ENCODE data around the gene USP24.
A peak's percentile ranks its signal among the peaks of the same experiment; 100 is the strongest.

The USP24 gene

GRCh38 chr1:55073187-55073916 is 141.8 kb downstream of the USP24 start:
- H3K27ac ChIP-seq (ENCODE audit: low read length): no peak overlapping the region
- DNase-seq (ENCODE audit: low read depth, low spot score): no peak

GRCh38 chr1:55071477-55071876 is 143.7 kb downstream of the USP24 start:
- no peaks in the 10 kb centered on the region for H3K27me3 ChIP-seq (ENCODE audit: control insufficient read depth, insufficient read depth, low read length)
- peaks cover 13% of the 10 kb centered on the region for H3K36me3 ChIP-seq (ENCODE audit: control insufficient read depth, insufficient read depth, low read length)
- peak; percentile 64 for DNase-seq (ENCODE audit: low read depth, low spot score)
- H3K9me3 ChIP-seq (ENCODE audit: control insufficient read depth, insufficient read depth, low read length): no peaks in the 10 kb centered on the region
- WGBS (ENCODE audit: insufficient coverage, insufficient read length): no CpG with 5 or more reads among the region's 8 CpGs
- H3K4me1 ChIP-seq (ENCODE audit: control insufficient read depth, insufficient read depth, low read length): peaks cover 1% of the 10 kb centered on the region; the same call in 1 of the 2 replicates
- no peak overlapping the region for H3K4me3 ChIP-seq (ENCODE audit: low read length)
- H3K27ac ChIP-seq (ENCODE audit: low read length): no peak overlapping the region

More at GRCh38 chr1:55073187-55073916, 141.8 kb downstream of the USP24 start:
- Histone ChIP-seq H3K4me1 (ENCODE audit: control insufficient read depth, insufficient read depth, low read length) (peaks cover 1% of the 10 kb centered on the region; the same call in 1 of the 2 replicates), H3K36me3 (ENCODE audit: control insufficient read depth, insufficient read depth, low read length) (peaks cover 7% of the 10 kb centered on the region; the same call in 1 of the 2 replicates), H3K9me3 (ENCODE audit: control insufficient read depth, insufficient read depth, low read length) (no peaks in the 10 kb centered on the region), H3K27me3 (ENCODE audit: control insufficient read depth, insufficient read depth, low read length) (no peaks in the 10 kb centered on the region), H3K4me3 (ENCODE audit: low read length) (no peak overlapping the region)
- no CpG with 5 or more reads among the region's 3 CpGs for WGBS (ENCODE audit: insufficient coverage, insufficient read length)

GRCh38 chr1:55070293-55071164 is 144.6 kb downstream of the USP24 start:
- Histone ChIP-seq H3K36me3 (ENCODE audit: control insufficient read depth, insufficient read depth, low read length) (peaks cover 13% of the 10 kb centered on the region), H3K4me3 (ENCODE audit: low read length) (no peak overlapping the region), H3K27ac (ENCODE audit: low read length) (no peak overlapping the region), H3K4me1 (ENCODE audit: control insufficient read depth, insufficient read depth, low read length) (peaks cover 1% of the 10 kb centered on the region; the same call in 1 of the 2 replicates), H3K9me3 (ENCODE audit: control insufficient read depth, insufficient read depth, low read length) (no peaks in the 10 kb centered on the region), H3K27me3 (ENCODE audit: control insufficient read depth, insufficient read depth, low read length) (no peaks in the 10 kb centered on the region)
- no peak for DNase-seq (ENCODE audit: low read depth, low spot score)
- 100% methylated on average over 2 of the region's 17 CpGs for WGBS (ENCODE audit: insufficient coverage, insufficient read length)

- WGBS (ENCODE audit: insufficient coverage, insufficient read length): no CpG with 5 or more reads among the region's 7 CpGs
- DNase-seq (ENCODE audit: low read depth, low spot score): no peak
- Histone ChIP-seq H3K36me3 (ENCODE audit: control insufficient read depth, insufficient read depth, low read length) (peaks cover 15% of the 10 kb centered on the region), H3K27ac (ENCODE audit: low read length) (no peak overlapping the region), H3K4me3 (ENCODE audit: low read length) (no peak overlapping the region), H3K4me1 (ENCODE audit: control insufficient read depth, insufficient read depth, low read length) (peaks cover 1% of the 10 kb centered on the region; the same call in 1 of the 2 replicates), H3K27me3 (ENCODE audit: control insufficient read depth, insufficient read depth, low read length) (no peaks in the 10 kb centered on the region), H3K9me3 (ENCODE audit: control insufficient read depth, insufficient read depth, low read length) (no peaks in the 10 kb centered on the region)
Measured at GRCh38 chr1:55069280-55069679, 145.9 kb downstream of the USP24 start.

- no peak overlapping the region for H3K27ac ChIP-seq (ENCODE audit: low read length)
- no peaks in the 10 kb centered on the region for H3K9me3 ChIP-seq (ENCODE audit: control insufficient read depth, insufficient read depth, low read length)
- H3K4me1 ChIP-seq (ENCODE audit: control insufficient read depth, insufficient read depth, low read length): peaks cover 1% of the 10 kb centered on the region; the same call in 1 of the 2 replicates
- peaks cover 22% of the 10 kb centered on the region for H3K36me3 ChIP-seq (ENCODE audit: control insufficient read depth, insufficient read depth, low read length)
- H3K4me3 ChIP-seq (ENCODE audit: low read length): no peak overlapping the region
- no peaks in the 10 kb centered on the region for H3K27me3 ChIP-seq (ENCODE audit: control insufficient read depth, insufficient read depth, low read length)
- no CpG with 5 or more reads among the region's 9 CpGs for WGBS (ENCODE audit: insufficient coverage, insufficient read length)
- no peak for DNase-seq (ENCODE audit: low read depth, low spot score)
Measured at GRCh38 chr1:55068638-55069037, 146.5 kb downstream of the USP24 start.

- Histone ChIP-seq H3K9me3 (ENCODE audit: control insufficient read depth, insufficient read depth, low read length) (no peaks in the 10 kb centered on the region), H3K36me3 (ENCODE audit: control insufficient read depth, insufficient read depth, low read length) (peaks cover 23% of the 10 kb centered on the region), H3K27ac (ENCODE audit: low read length) (no peak overlapping the region), H3K4me1 (ENCODE audit: control insufficient read depth, insufficient read depth, low read length) (peaks cover 1% of the 10 kb centered on the region; the same call in 1 of the 2 replicates), H3K4me3 (ENCODE audit: low read length) (no peak overlapping the region), H3K27me3 (ENCODE audit: control insufficient read depth, insufficient read depth, low read length) (no peaks in the 10 kb centered on the region)
- no peak for DNase-seq (ENCODE audit: low read depth, low spot score)
- WGBS (ENCODE audit: insufficient coverage, insufficient read length): no CpG with 5 or more reads among the region's 1 CpG
Measured at GRCh38 chr1:55067914-55068313, 147.2 kb downstream of the USP24 start.

- H3K27me3 ChIP-seq (ENCODE audit: control insufficient read depth, insufficient read depth, low read length): no peaks in the 10 kb centered on the region
- H3K4me1 ChIP-seq (ENCODE audit: control insufficient read depth, insufficient read depth, low read length): peaks cover 1% of the 10 kb centered on the region; the same call in 1 of the 2 replicates
- no peak overlapping the region for H3K27ac ChIP-seq (ENCODE audit: low read length)
- H3K9me3 ChIP-seq (ENCODE audit: control insufficient read depth, insufficient read depth, low read length): no peaks in the 10 kb centered on the region
- H3K36me3 ChIP-seq (ENCODE audit: control insufficient read depth, insufficient read depth, low read length): peaks cover 23% of the 10 kb centered on the region
- no peak overlapping the region for H3K4me3 ChIP-seq (ENCODE audit: low read length)
- DNase-seq (ENCODE audit: low read depth, low spot score): no peak
- no CpG with 5 or more reads among the region's 17 CpGs for WGBS (ENCODE audit: insufficient coverage, insufficient read length)
Measured at GRCh38 chr1:55067022-55067778, 148.0 kb downstream of the USP24 start.

GRCh38 chr1:55065648-55066047 is 149.5 kb downstream of the USP24 start:
- Histone ChIP-seq H3K4me3 (ENCODE audit: low read length) (no peak overlapping the region), H3K9me3 (ENCODE audit: control insufficient read depth, insufficient read depth, low read length) (no peaks in the 10 kb centered on the region), H3K27me3 (ENCODE audit: control insufficient read depth, insufficient read depth, low read length) (no peaks in the 10 kb centered on the region), H3K4me1 (ENCODE audit: control insufficient read depth, insufficient read depth, low read length) (no peaks in the 10 kb centered on the region), H3K27ac (ENCODE audit: low read length) (no peak overlapping the region), H3K36me3 (ENCODE audit: control insufficient read depth, insufficient read depth, low read length) (peaks cover 28% of the 10 kb centered on the region)
- DNase-seq (ENCODE audit: low read depth, low spot score): no peak
- no CpG with 5 or more reads among the region's 4 CpGs for WGBS (ENCODE audit: insufficient coverage, insufficient read length)

- no peak overlapping the region for H3K4me3 ChIP-seq (ENCODE audit: low read length)
- no peaks in the 10 kb centered on the region for H3K27me3 ChIP-seq (ENCODE audit: control insufficient read depth, insufficient read depth, low read length)
- no peaks in the 10 kb centered on the region for H3K4me1 ChIP-seq (ENCODE audit: control insufficient read depth, insufficient read depth, low read length)
- H3K36me3 ChIP-seq (ENCODE audit: control insufficient read depth, insufficient read depth, low read length): peaks cover 30% of the 10 kb centered on the region
- DNase-seq (ENCODE audit: low read depth, low spot score): no peak
- no peak overlapping the region for H3K27ac ChIP-seq (ENCODE audit: low read length)
- WGBS (ENCODE audit: insufficient coverage, insufficient read length): no CpG with 5 or more reads among the region's 2 CpGs
- no peaks in the 10 kb centered on the region for H3K9me3 ChIP-seq (ENCODE audit: control insufficient read depth, insufficient read depth, low read length)
Measured at GRCh38 chr1:55064861-55065263, 150.3 kb downstream of the USP24 start.

- Histone ChIP-seq H3K9me3 (ENCODE audit: control insufficient read depth, insufficient read depth, low read length) (no peaks in the 10 kb centered on the region), H3K4me1 (ENCODE audit: control insufficient read depth, insufficient read depth, low read length) (no peaks in the 10 kb centered on the region), H3K27me3 (ENCODE audit: control insufficient read depth, insufficient read depth, low read length) (no peaks in the 10 kb centered on the region), H3K4me3 (ENCODE audit: low read length) (no peak overlapping the region), H3K27ac (ENCODE audit: low read length) (no peak overlapping the region), H3K36me3 (ENCODE audit: control insufficient read depth, insufficient read depth, low read length) (peaks cover 35% of the 10 kb centered on the region)
- no peak for DNase-seq (ENCODE audit: low read depth, low spot score)
- no CpG with 5 or more reads among the region's 12 CpGs for WGBS (ENCODE audit: insufficient coverage, insufficient read length)
Measured at GRCh38 chr1:55064071-55064581, 151.0 kb downstream of the USP24 start.

Measured in iPS DF 6.9 (cell line).